Activated CD4-positive, alpha-beta T cell treated with anti-CD3 and anti-CD28 coated beads, Interleukin-2, amount 10 ng/mL, durations not matched to agents 24 days and 14 days (primary cell): ENCODE results near the gene TMEM205. TPM values are rescaled to one million over a fixed set of nuclear protein-coding genes. Genes with fewer than 3 reads are reported as not detected.
"Not testable (repeated sequence)": the region's sequence is repeated elsewhere in the genome, so short reads cannot be mapped to it uniquely, and the experiment has no call there.

Experiments used
- DNase-seq: peaks from one replicate; pipeline ENCODE4 v3.0.0; 2022
- H3K27ac Mint-ChIP-seq: one replicate; pipeline ENCODE4 v1.8.0; 2022; ENCODE audit warnings: mild to moderate bottlenecking, mixed read lengths
- H3K27me3 Mint-ChIP-seq: one replicate; pipeline ENCODE4 v1.8.0; 2022; ENCODE audit warnings: mixed read lengths
- H3K36me3 Mint-ChIP-seq: one replicate; pipeline ENCODE4 v1.8.0; 2022; ENCODE audit warnings: low read depth, mild to moderate bottlenecking, mixed read lengths
- H3K4me1 Mint-ChIP-seq: one replicate; pipeline ENCODE4 v1.8.0; 2021; ENCODE audit warnings: mixed read lengths
- H3K4me3 Mint-ChIP-seq: one replicate; pipeline ENCODE4 v1.8.0; 2022; ENCODE audit warnings: mild to moderate bottlenecking, moderate library complexity, mixed read lengths
- H3K9me3 Mint-ChIP-seq: one replicate; pipeline ENCODE4 v1.8.0; 2021; ENCODE audit warnings: mixed read lengths
- intact Hi-C: fragments of 100-400 bp; cut with micrococcal nuclease; formaldehyde crosslinking; loops from one replicate; pipeline ENCODE4 v1.15.1; 2023
- total RNA-seq: library from RNA; stranded (reverse); gene quantifications from 2 replicates; pipeline ENCODE4 v1.2.3, GENCODE V29; 2022

TMEM205 gene
- total RNA-seq: 29.9 and 34.2 TPM in 2 replicates

DNA sequence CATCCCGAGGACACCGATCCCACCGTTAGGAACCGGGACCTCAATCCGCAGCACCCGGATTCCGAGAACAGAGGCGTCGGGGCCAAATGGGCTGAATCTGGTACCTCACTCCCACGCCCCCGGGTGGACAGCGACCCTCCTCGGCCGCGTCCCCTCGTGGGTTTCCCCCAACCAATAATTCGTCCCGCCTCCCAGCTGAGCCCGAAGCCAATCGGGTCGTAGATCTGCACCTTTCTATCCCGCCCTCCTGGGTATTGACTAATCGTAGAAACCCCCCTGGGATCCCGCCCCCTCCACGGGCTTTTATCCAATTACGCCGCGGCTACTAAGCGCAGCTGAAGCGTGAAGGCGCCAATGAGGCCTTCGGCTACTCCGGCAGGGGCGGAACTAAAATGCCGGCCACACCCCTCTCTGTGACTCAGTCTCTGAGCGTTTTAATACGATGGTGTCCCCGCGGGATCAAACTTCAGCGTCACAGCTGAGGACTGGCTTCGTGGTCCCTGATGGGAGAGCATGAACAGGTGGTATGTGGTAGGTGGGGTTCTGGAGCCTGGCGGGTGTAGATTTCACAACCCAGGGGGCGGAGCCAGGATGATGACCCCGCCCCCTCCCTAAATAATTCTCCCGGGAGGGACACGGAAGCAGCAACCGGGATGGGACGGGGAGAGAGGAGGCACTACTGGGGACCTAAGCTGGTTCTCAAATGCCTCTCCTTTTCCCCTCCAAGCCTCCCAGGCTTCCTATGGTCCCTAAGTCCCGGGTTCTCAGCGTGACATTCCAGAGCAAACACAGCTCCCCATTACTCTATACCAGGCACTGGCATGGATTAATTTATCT lies at the start of gene TMEM205, which contains the start of gene CCDC159:
TSS of gene TMEM205 (minus strand) at position 165 of the 837 bp plus-strand sequence. CDS start 649 bp downstream, outside the sequence.
TSS of gene CCDC159 (plus strand) at position 416 of the 837 bp plus-strand sequence. CDS start at position 504, 88 bp downstream.
- Mint-ChIP-seq H3K27me3 (no peaks in the 10 kb centered on the region), H3K4me3 (peak within 1 kb of the TSS; percentile 89), H3K4me1 (peaks cover 23% of the 10 kb centered on the region), H3K36me3 (peaks cover 8% of the 10 kb centered on the region), H3K9me3 (peaks cover 8% of the 10 kb centered on the region), H3K27ac (peak within 1 kb of the TSS; percentile 89)
- peak; percentile 99 for DNase-seq
- intact Hi-C loops: loop anchor here (1.0 kb wide), 2 partner anchors 9 to 28 kb away; partner anchors contain the start of genes PLPPR2 and SWSAP1

DNA sequence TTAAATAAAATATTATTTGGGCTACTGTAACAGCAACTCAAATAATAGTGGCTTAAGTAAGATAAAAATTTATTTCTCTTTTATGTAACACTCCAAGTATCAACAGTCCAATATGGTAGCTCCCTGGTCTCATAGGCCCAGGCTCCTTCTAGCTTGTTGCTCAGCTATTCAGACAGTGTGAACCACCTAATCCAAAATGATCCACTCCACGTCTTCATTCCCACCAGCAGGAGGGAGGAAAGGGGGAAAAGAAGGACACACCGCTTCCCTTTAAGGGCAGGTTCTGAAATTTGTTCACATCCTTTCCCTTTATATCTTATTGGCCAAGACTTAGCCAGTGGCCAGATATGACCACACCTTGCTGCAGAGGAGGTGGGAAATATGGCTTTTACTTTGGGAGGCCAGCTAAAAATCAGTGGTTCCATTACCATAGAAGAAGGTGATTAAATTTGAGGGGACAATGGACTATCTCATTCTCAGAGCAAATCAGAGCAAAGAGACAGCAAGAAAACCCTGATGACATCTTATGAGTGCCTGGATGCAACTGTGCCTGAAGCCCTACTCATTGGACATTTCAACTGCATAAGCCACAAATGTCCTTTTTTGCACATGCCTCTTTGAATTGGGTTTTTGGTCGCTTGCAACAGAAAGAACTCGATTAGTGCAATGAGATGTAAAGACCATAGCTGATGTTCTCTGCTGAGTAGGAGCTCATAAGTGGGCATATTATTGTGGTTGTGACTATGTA lies 45.0 kb upstream of the TMEM205 start:
- intact Hi-C loops: no loop called here
- Mint-ChIP-seq H3K27me3 (peaks cover 4% of the 10 kb centered on the region), H3K36me3 (no peaks in the 10 kb centered on the region), H3K27ac (no peak overlapping the region), H3K4me3 (no peak overlapping the region), H3K9me3 (no peaks in the 10 kb centered on the region), H3K4me1 (peaks cover 11% of the 10 kb centered on the region)
- DNase-seq: no peak

DNA sequence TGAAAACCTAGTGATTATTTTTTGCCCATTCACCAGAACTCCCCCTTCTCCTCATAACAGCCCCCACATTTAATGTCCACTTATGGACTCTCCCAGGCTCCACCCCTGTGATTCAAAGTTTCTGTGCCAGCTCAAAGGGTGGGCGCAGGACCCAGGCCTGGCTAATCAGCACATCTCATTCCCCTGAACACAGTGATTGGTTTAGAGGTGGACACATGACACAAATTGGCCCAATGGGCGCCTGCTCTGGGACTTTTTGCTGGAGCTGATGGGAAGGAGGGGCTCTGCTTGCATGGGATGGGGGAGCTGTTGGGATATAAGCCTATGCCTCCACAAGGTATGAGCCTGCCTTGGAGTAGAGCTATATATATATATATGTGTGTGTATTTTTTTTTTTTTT lies 44.3 kb upstream of the TMEM205 start:
- Mint-ChIP-seq H3K9me3 (no peaks in the 10 kb centered on the region), H3K4me1 (peaks cover 11% of the 10 kb centered on the region), H3K27me3 (peaks cover 3% of the 10 kb centered on the region), H3K4me3 (no peak overlapping the region), H3K27ac (no peak overlapping the region), H3K36me3 (no peaks in the 10 kb centered on the region)
- DNase-seq: no peak
- intact Hi-C loops: no loop called here

DNA sequence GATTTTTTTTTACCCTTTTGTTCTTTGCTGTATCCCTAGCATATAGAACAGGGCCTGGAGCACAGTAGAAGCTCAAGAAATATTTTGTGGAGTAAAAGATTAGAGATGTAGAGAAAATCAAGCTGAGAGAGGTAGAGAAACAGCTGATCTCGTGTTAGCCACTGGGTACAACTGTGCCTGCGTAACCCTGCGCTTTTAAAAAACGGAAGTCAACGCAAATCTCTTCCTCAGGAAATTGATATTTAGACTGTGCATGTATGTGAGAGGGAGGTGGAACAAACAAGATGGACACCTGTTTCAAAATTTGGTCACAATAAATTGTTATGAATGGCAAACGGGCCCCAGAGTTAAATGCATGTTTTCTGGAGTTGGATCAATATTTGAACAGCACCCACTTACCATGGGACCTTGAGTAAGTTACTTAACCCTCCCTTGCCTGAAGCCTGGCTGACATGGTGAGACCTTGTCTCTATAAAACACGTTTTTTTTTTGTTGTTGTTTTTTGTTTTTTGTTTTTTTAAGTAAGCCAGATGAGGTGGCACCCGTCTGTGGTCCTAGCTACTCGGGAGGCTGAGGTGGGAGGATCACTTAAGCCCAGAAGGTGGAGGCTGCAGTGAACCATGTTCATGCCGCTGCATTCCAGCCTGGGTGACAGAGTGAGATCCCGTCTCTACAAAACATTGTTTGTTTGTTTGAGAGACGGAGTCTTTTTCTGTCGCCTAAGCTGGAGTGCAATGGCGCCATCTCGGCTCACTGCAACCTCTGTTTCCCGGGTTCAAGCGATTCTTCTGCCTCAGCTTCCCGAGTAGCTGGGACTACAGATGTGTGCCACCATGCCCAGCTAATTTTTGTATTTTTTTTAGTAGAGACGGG lies 41.3 kb upstream of the TMEM205 start:
- Mint-ChIP-seq H3K27ac (no peak overlapping the region), H3K36me3 (no peaks in the 10 kb centered on the region), H3K9me3 (no peaks in the 10 kb centered on the region), H3K4me3 (no peak overlapping the region), H3K27me3 (peaks cover 14% of the 10 kb centered on the region), H3K4me1 (peaks cover 9% of the 10 kb centered on the region)
- intact Hi-C loops: no loop called here
- no peak for DNase-seq

DNA sequence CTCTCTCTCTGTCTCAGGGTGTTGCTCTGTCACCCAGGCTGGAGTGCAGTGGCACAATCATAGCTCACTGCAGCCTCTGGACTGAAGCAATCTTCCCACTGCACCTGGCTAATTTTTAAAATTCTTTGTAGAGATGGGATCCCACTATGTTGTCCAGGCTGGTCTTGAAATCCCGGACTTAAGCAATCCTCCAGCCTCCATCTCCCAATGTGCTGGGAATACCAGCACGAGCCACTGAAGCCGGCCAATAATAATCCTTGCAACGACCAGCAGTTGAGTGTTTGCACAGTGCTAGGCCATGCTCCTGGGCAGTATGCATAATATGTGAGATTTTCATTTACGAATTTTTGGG lies 38.7 kb upstream of the TMEM205 start:
- intact Hi-C loops: loop anchor here (5.0 kb wide), 2 partner anchors 92 to 287 kb away; no protein-coding TSS in a partner anchor
- peaks cover 5% of the 10 kb centered on the region for H3K36me3 Mint-ChIP-seq
- peaks cover 14% of the 10 kb centered on the region for H3K27me3 Mint-ChIP-seq
- DNase-seq: no peak
- H3K27ac Mint-ChIP-seq: no peak overlapping the region
- no peaks in the 10 kb centered on the region for H3K9me3 Mint-ChIP-seq
- peak overlapping the region; percentile 12 for H3K4me3 Mint-ChIP-seq
- H3K4me1 Mint-ChIP-seq: peaks cover 26% of the 10 kb centered on the region

DNA sequence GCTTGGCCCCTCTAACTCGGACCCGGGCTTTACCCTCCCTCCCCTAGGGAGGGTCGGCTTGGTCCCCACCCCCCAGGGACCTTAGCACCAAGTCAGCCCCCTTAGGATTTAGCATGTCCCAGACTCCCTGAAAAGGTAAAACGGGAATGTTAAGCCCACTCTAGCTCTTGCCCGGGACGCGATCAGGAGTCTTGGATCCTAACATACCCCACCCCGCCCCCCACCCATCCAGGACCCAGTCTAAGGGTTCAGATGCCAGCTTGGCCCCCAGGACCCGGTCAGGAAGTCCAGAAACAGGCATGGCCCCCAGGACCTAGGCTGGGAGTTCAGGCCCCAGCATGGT lies 37.6 kb upstream of the TMEM205 start:
- Mint-ChIP-seq H3K27me3 (peaks cover 14% of the 10 kb centered on the region), H3K4me1 (peaks cover 27% of the 10 kb centered on the region), H3K27ac (no peak overlapping the region), H3K36me3 (peaks cover 5% of the 10 kb centered on the region), H3K4me3 (no peak overlapping the region), H3K9me3 (no peaks in the 10 kb centered on the region)
- intact Hi-C loops: loop anchor here (2.0 to 5.0 kb wide), 3 partner anchors 37 to 286 kb away; no protein-coding TSS in a partner anchor
- DNase-seq: no peak

DNA sequence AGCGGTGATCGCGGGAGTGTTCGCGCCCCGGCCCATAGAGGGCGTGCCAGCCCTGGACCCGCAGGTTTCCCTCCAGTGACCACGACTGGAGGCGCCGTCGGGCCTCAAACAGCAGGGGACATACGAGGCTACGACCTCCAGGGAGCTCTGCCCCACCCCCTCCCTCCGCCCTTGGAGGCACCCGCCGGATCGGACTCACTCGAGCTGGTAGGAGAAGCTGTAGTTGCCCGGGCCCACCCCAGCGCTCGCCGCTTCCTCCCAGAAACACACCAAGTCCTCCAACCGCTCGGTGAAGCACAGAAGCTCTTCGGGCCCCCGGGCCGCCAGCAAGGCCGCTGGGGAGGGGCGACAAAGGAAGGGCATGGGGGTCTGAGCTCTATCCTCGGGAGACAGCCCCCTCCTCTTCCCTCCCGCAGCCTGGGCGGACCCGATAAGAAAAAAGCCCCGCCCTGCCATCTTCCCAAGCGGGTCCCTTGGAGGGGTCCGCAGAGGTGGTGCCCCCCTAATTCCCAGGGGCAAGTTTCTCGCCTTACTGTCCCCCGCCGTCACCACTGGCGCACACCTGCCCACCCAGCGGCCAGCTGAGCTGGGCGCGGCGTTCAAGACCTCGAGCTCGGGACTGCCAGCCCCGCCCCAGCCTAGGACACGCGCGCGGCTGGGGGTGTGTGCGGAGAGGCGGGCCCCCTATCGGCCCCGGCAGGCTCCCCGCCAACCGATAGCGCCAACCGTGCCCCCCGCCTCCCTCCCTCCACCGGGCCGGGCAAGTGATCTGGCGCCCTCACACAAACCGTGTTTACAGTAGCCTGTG lies 37.0 kb upstream of the TMEM205 start:
- H3K4me3 Mint-ChIP-seq: peak overlapping the region; percentile 87
- peaks cover 5% of the 10 kb centered on the region for H3K36me3 Mint-ChIP-seq
- H3K27ac Mint-ChIP-seq: peak overlapping the region; percentile 78
- H3K27me3 Mint-ChIP-seq: peaks cover 14% of the 10 kb centered on the region
- H3K4me1 Mint-ChIP-seq: peaks cover 32% of the 10 kb centered on the region
- intact Hi-C loops: loop anchor here (2.0 to 5.0 kb wide), 3 partner anchors 38 to 286 kb away; no protein-coding TSS in a partner anchor
- DNase-seq: peak; percentile 85
- no peaks in the 10 kb centered on the region for H3K9me3 Mint-ChIP-seq

DNA sequence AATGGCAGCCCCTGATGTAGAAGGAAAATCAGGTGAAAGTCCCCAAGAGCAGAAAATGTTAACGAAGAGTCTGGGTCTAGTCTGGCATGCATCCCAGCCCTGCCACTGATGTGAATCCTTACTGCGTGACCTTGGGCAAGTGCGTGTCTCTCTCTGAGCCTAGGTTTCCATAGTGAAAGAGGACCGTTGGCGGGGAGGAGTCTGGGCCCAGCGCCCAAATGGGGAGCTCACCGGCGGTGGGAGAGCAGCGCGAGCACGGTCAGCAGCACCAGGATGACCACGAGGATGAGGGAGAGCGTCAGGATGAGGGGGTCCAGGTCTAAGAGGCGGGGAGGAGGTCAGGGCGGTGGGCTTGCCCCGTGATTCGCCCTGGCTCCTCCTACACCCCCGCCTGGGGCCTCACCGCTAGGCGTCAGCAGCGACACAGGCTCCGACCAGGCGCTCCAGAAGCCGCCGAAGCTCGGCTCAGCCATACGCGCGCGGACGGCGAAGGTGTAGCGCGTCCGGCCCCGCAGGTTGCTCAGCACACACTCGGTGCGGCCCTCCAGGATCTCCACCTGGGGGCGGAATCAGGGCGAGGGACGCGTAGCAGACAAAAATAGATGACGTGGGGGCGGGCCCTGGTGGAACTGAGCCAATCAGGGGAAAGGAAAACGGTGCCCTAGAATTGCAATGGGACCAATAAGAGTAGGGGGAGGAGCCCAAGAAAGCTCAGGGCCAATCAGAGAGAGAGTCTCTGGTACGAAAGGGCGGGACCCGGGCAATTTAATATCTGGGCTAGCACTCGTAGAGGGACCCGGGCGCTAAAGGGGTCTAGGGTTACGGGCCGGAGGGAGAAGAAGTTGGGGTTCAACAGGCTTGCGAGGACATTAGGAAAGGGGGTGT lies 34.8 kb upstream of the TMEM205 start:
- peaks cover 14% of the 10 kb centered on the region for H3K27me3 Mint-ChIP-seq
- peak overlapping the region; percentile 99 for H3K27ac Mint-ChIP-seq
- peaks cover 42% of the 10 kb centered on the region for H3K4me1 Mint-ChIP-seq
- H3K4me3 Mint-ChIP-seq: peak overlapping the region; percentile 87
- intact Hi-C loops: loop anchor here (1.0 to 5.0 kb wide), 5 partner anchors 54 to 284 kb away; partner anchors contain the start of genes ODAD3, PRKCSH and SPC24
- H3K36me3 Mint-ChIP-seq: peaks cover 14% of the 10 kb centered on the region
- no peaks in the 10 kb centered on the region for H3K9me3 Mint-ChIP-seq
- peak; percentile 99 for DNase-seq

DNA sequence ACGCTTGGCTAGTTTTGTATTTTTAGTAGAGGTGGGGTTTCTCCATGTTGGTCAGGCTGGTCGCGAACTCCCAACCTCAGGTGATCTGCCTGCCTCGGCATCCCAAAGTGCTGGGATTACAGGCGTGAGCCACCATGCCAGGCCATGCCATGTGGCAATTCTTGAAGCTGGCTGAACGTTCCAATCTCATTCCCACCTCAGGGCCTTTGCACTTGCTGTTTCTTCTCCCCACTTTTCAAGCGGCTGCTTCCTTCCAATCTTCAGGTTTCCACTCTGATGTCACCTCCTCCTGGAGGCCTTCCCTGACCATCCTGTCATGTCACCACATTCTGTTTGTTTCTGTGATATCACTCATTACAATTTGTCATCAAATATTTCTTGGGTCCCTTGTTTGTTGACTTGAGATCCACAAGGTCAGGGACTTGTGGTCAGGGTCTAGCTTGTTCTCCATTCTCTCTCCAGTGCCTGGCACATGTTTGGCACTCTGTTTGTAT lies 33.8 kb upstream of the TMEM205 start:
- H3K4me3 Mint-ChIP-seq: peak overlapping the region; percentile 87
- no peaks in the 10 kb centered on the region for H3K9me3 Mint-ChIP-seq
- no peak for DNase-seq
- peaks cover 14% of the 10 kb centered on the region for H3K36me3 Mint-ChIP-seq
- peaks cover 11% of the 10 kb centered on the region for H3K27me3 Mint-ChIP-seq
- intact Hi-C loops: loop anchor here (5.0 kb wide), 2 partner anchors 88 to 283 kb away; no protein-coding TSS in a partner anchor
- peak overlapping the region; percentile 99 for H3K27ac Mint-ChIP-seq
- peaks cover 45% of the 10 kb centered on the region for H3K4me1 Mint-ChIP-seq

DNA sequence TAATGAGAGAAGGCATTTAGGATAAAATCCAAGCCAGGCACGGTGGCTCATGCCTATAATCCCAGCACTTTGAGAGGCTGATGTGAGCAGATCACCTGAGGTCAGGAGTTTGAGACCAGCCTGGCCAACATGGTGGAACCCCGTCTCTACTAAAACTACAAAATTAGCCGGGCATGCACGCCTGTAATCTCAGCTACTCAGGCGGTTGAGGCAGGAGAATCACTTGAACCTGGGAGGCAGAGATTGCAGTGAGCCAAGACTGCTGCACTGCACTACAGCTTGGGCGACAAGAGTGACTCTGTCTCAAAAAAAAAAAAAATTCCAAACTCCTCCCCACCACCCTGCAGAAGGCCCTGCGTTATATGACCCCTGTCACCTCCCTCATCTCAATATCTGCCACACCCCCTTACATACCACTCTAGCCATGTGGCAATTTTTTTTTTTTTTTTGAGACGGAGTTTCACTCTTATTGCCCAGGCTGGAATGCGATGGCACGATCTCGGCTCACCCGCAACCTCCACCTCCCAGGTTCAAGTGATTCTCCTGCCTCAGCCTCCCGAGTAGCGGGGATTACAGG lies 33.3 kb upstream of the TMEM205 start:
- H3K9me3 Mint-ChIP-seq, DNase-seq, intact Hi-C loops, H3K27me3 Mint-ChIP-seq, H3K27ac Mint-ChIP-seq, H3K4me3 Mint-ChIP-seq: not testable (repeated sequence)
- H3K4me1 Mint-ChIP-seq: peaks cover 45% of the 10 kb centered on the region
- H3K36me3 Mint-ChIP-seq: peaks cover 14% of the 10 kb centered on the region

DNA sequence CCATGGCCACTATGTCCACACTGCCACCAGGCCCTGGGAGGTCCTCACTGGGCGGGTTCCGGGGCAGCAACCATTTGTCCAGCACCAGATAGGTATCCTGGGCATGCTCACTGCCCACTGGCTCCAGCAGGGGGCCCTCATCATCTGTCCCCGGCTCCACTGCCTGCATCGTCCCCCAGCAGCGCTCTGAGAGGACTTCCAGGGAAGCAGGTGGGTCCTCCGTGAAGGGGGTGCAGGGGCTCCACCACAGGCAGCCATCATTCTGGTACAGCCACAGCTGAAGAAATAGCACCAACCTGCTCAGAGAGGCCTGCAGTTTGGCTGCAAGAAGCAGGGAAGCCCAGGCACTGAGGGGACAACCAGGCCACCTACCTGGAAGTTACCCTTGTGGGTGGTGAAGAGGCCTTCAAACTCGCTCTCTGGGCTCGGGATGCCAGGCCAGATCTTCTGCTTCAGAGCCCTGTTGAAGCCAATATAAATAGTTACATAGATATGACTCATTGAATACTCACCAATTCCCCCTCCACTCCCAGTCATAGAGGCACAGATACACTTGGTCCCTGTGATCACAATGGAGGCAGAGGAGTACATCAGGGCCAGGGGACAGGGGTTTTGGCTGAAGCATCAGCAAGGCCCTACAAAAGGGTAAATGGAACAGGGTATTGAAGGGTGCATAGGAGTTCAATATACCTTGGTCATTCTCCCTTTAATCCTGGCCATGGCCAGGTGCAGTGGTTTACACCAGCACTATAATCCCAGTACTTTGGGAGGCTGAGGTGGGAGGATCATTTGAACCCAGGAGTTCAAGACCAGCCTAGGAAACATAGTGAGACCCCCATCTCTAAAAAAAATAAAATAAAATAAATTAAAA lies 32.5 kb upstream of the TMEM205 start:
- DNase-seq: peak; percentile 71
- Mint-ChIP-seq H3K27ac (peak overlapping the region; percentile 74), H3K9me3 (no peaks in the 10 kb centered on the region), H3K27me3 (peaks cover 6% of the 10 kb centered on the region), H3K4me1 (peaks cover 45% of the 10 kb centered on the region), H3K4me3 (no peak overlapping the region), H3K36me3 (peaks cover 14% of the 10 kb centered on the region)
- intact Hi-C loops: no loop called here
